GM19351 (cell line): Measurements from ENCODE around the gene MEIOB.

ENCODE experiments used
- ATAC-seq: cut with Tn5 transposase; IDR thresholded peaks from one replicate; pipeline ENCODE4 v1.9.1; 2021; ENCODE audit warnings: mild to moderate bottlenecking, moderate library complexity; ENCODE audit not compliant: unreplicated experiment

MEIOB gene

GRCh38 chr16:1789643-1790045 lies 82.3 kb downstream of the MEIOB start:
- no peak for ATAC-seq

- ATAC-seq = no peak
These were observed 83.3 kb downstream of the MEIOB start for GRCh38 chr16:1788708-1789100.

GRCh38 chr16:1788095-1788707 lies 83.8 kb downstream of the MEIOB start:
- ATAC-seq = no peak

GRCh38 chr16:1787322-1788094 lies 84.5 kb downstream of the MEIOB start:
- no peak for ATAC-seq

GRCh38 chr16:1787056-1787321 lies 85.0 kb downstream of the MEIOB start:
- ATAC-seq = no peak

GRCh38 chr16:1786242-1787055 lies 85.5 kb downstream of the MEIOB start:
- ATAC-seq = no peak

- ATAC-seq = no peak
These were observed 86.2 kb downstream of the MEIOB start for GRCh38 chr16:1785846-1786170.

GRCh38 chr16:1784977-1785845 lies 86.8 kb downstream of the MEIOB start:
- no peak for ATAC-seq
